HepG2 (cell line): Measurements from ENCODE around the gene KLHL36. TPM values are rescaled to one million over a fixed set of nuclear protein-coding genes. Genes with fewer than 3 reads are reported as not detected.
A peak's percentile ranks its signal among the peaks of the same experiment; 100 is the strongest.

Source experiments
- ATF5 ChIP-seq: sonication (generic); formaldehyde crosslinking; IDR thresholded peaks from 2 replicates; pipeline ENCODE4 v1.4.0; 2020; ENCODE audit warnings: mild to moderate bottlenecking, low read depth, missing genetic modification reagents
- BRCA1 ChIP-seq: sonication (generic); formaldehyde crosslinking; IDR thresholded peaks from 2 replicates; pipeline ENCODE4 v1.4.0; 2020; ENCODE audit warnings: missing genetic modification reagents
- CBX1 ChIP-seq: IDR thresholded peaks from one replicate; pipeline ENCODE4 v1.6.1; 2016; ENCODE audit warnings: antibody characterized with exemption, low read depth
- JDP2 ChIP-seq: sonication (generic); formaldehyde crosslinking; IDR thresholded peaks from 2 replicates; pipeline ENCODE4 v1.8.1; 2022; ENCODE audit warnings: missing genetic modification reagents, borderline replicate concordance
- KLF11 ChIP-seq: IDR thresholded peaks from 2 replicates; pipeline ENCODE4 v1.6.1; 2016; ENCODE audit warnings: missing compliant biosample characterization
- KLF13 ChIP-seq: sonication (generic); formaldehyde crosslinking; IDR thresholded peaks from 2 replicates; pipeline ENCODE4 v1.4.0; 2020; ENCODE audit warnings: mild to moderate bottlenecking, missing genetic modification reagents
- KLF6 ChIP-seq: IDR thresholded peaks from 2 replicates; pipeline ENCODE4 v1.8.0; 2016; ENCODE audit warnings: missing biosample characterization, missing genetic modification reagents
- NFIB ChIP-seq: sonication (generic); formaldehyde crosslinking; IDR thresholded peaks from 2 replicates; pipeline ENCODE4 v1.9.0; 2021; ENCODE audit warnings: missing genetic modification reagents, mild to moderate bottlenecking, borderline replicate concordance
- PAX8 ChIP-seq: sonication (generic); formaldehyde crosslinking; IDR thresholded peaks from 2 replicates; pipeline ENCODE4 v1.8.0; 2022; ENCODE audit warnings: mild to moderate bottlenecking, missing genetic modification reagents, borderline replicate concordance
- PRMT3 ChIP-seq: sonication (generic); formaldehyde crosslinking; IDR thresholded peaks from 2 replicates; pipeline ENCODE4 v1.8.1; 2022; ENCODE audit warnings: low read depth, mild to moderate bottlenecking, moderate library complexity, missing genetic modification reagents, borderline replicate concordance
- RARG ChIP-seq: sonication (generic); formaldehyde crosslinking; IDR thresholded peaks from 2 replicates; pipeline ENCODE4 v1.4.0; 2020; ENCODE audit warnings: low read depth, mild to moderate bottlenecking, missing genetic modification reagents
- RFX5 ChIP-seq: IDR thresholded peaks from 2 replicates; pipeline ENCODE4 v1.6.1; 2011; ENCODE audit warnings: low read depth, low read length, improper control_type of control experiment
- RXRB ChIP-seq: IDR thresholded peaks from 2 replicates; pipeline ENCODE4 v1.6.1; 2016; ENCODE audit warnings: borderline replicate concordance, missing genetic modification reagents, missing compliant biosample characterization
- SIX4 ChIP-seq: sonication (generic); formaldehyde crosslinking; IDR thresholded peaks from 2 replicates; pipeline ENCODE4 v1.4.0; 2020; ENCODE audit warnings: missing genetic modification reagents
- STAG1 ChIP-seq: sonication (generic); formaldehyde crosslinking; IDR thresholded peaks from 2 replicates; pipeline ENCODE4 v1.4.0; 2020; ENCODE audit warnings: missing genetic modification reagents
- TOPORS ChIP-seq: sonication (generic); formaldehyde crosslinking; IDR thresholded peaks from 2 replicates; pipeline ENCODE4 v1.8.0; 2023; ENCODE audit warnings: mild to moderate bottlenecking, missing genetic modification reagents
- XRCC5 ChIP-seq: fragments of 200-400 bp; formaldehyde crosslinking; optimal IDR thresholded peaks from 2 replicates; pipeline ENCODE3; 2017; ENCODE audit warnings: mild to moderate bottlenecking, low read length
- ZNF547 ChIP-seq: sonication (generic); formaldehyde crosslinking; IDR thresholded peaks from 2 replicates; pipeline ENCODE4 v1.5.1; 2020; ENCODE audit warnings: mild to moderate bottlenecking, missing genetic modification reagents
- ZNF670 ChIP-seq: sonication (generic); formaldehyde crosslinking; IDR thresholded peaks from 2 replicates; pipeline ENCODE4 v1.8.0; 2022; ENCODE audit warnings: mild to moderate bottlenecking, missing genetic modification reagents, borderline replicate concordance
- ZNF792 ChIP-seq: IDR thresholded peaks from 2 replicates; pipeline ENCODE4 v1.6.1; 2016
- ZSCAN29 ChIP-seq: sonication (generic); formaldehyde crosslinking; conservative IDR thresholded peaks from 2 replicates; pipeline ENCODE4 v1.4.0; 2020; ENCODE audit warnings: mild to moderate bottlenecking, missing genetic modification reagents
- polyA plus RNA-seq, 8 experiments: library from polyadenylated mRNA; depleted of rRNA in 3 of 8; stranded (reverse) in 7 of 8; unstranded in 1 of 8; fragments of >200 nt; fragmentation: Illumina TruSeq in 4 of 8; extraction: Trizol in 4 of 8; gene quantifications; 2 replicates each; pipeline versions ENCODE4 v1.2.1 to v1.2.3, GENCODE V29; 2011 to 2016; ENCODE audit warnings: low read depth in 4 of 8, missing spikeins in 1 of 8, mixed read lengths in 1 of 8; ENCODE audit not compliant: insufficient read depth in 1 of 8
- total RNA-seq, 5 experiments: library from RNA; depleted of rRNA; stranded (reverse); fragments of >200 nt; fragmentation: Illumina TruSeq; extraction: Trizol; gene quantifications; 2 replicates each; pipeline ENCODE4 v1.2.3, GENCODE V29; 2016; ENCODE audit warnings: low read depth in 1 of 5
- TF ChIP-seq, protein P1 (sequence below): sonication (generic); formaldehyde crosslinking; IDR thresholded peaks from 2 replicates; pipeline ENCODE4 v1.4.0; 2020; ENCODE audit warnings: mild to moderate bottlenecking, missing genetic modification reagents
- TF ChIP-seq, protein P2 (sequence below): sonication (generic); formaldehyde crosslinking; IDR thresholded peaks from 2 replicates; pipeline ENCODE4 v1.4.0; 2020; ENCODE audit warnings: missing genetic modification reagents, mild to moderate bottlenecking, borderline replicate concordance
- TF ChIP-seq, protein P3 (sequence below): sonication (generic); formaldehyde crosslinking; IDR thresholded peaks from 2 replicates; pipeline ENCODE4 v1.5.0; 2020; ENCODE audit warnings: mild to moderate bottlenecking, missing genetic modification reagents

The KLHL36 gene
- total and polyA plus RNA-seq, 2 of the 13 experiments (the other 11 are each of a cell fraction or from before 2014, with no cell fraction given) = 24.3 to 26.0 TPM

- TF ChIP-seq, protein P1, sequence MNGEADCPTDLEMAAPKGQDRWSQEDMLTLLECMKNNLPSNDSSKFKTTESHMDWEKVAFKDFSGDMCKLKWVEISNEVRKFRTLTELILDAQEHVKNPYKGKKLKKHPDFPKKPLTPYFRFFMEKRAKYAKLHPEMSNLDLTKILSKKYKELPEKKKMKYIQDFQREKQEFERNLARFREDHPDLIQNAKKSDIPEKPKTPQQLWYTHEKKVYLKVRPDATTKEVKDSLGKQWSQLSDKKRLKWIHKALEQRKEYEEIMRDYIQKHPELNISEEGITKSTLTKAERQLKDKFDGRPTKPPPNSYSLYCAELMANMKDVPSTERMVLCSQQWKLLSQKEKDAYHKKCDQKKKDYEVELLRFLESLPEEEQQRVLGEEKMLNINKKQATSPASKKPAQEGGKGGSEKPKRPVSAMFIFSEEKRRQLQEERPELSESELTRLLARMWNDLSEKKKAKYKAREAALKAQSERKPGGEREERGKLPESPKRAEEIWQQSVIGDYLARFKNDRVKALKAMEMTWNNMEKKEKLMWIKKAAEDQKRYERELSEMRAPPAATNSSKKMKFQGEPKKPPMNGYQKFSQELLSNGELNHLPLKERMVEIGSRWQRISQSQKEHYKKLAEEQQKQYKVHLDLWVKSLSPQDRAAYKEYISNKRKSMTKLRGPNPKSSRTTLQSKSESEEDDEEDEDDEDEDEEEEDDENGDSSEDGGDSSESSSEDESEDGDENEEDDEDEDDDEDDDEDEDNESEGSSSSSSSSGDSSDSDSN (CRISPR knock-in tag) = no peak
- peak; percentile 80; the same call in 1 of the 2 replicates for TF ChIP-seq PAX8
- TF ChIP-seq NFIB (CRISPR knock-in tag) = no peak
- TF ChIP-seq KLF13 (CRISPR knock-in tag) = peak; percentile 96
- TF ChIP-seq JDP2 (CRISPR knock-in tag) = no peak
- TF ChIP-seq RXRB (CRISPR knock-in tag) = no peak
- no peak; the same call in 1 of the 2 replicates for TF ChIP-seq ATF5 (CRISPR knock-in tag)
- TF ChIP-seq STAG1 = no peak
- TF ChIP-seq CBX1 = no peak
- TF ChIP-seq ZNF670 (CRISPR knock-in tag) = peak; percentile 95
- no peak for TF ChIP-seq RFX5
- no peak for TF ChIP-seq PRMT3 (CRISPR knock-in tag)
- peak; percentile 44; the same call in 1 of the 2 replicates for TF ChIP-seq ZNF547 (CRISPR knock-in tag)
- TF ChIP-seq RARG = no peak
- peak; percentile 45; the same call in 1 of the 2 replicates for TF ChIP-seq ZNF792 (CRISPR knock-in tag)
- no peak for TF ChIP-seq SIX4 (CRISPR knock-in tag)
- TF ChIP-seq TOPORS (CRISPR knock-in tag) = no peak
- TF ChIP-seq KLF6 (CRISPR knock-in tag) = 0 out of 2 replicates have a peak, but pooled peaks have one; percentile 73
- TF ChIP-seq XRCC5 = no peak
- TF ChIP-seq, protein P2, sequence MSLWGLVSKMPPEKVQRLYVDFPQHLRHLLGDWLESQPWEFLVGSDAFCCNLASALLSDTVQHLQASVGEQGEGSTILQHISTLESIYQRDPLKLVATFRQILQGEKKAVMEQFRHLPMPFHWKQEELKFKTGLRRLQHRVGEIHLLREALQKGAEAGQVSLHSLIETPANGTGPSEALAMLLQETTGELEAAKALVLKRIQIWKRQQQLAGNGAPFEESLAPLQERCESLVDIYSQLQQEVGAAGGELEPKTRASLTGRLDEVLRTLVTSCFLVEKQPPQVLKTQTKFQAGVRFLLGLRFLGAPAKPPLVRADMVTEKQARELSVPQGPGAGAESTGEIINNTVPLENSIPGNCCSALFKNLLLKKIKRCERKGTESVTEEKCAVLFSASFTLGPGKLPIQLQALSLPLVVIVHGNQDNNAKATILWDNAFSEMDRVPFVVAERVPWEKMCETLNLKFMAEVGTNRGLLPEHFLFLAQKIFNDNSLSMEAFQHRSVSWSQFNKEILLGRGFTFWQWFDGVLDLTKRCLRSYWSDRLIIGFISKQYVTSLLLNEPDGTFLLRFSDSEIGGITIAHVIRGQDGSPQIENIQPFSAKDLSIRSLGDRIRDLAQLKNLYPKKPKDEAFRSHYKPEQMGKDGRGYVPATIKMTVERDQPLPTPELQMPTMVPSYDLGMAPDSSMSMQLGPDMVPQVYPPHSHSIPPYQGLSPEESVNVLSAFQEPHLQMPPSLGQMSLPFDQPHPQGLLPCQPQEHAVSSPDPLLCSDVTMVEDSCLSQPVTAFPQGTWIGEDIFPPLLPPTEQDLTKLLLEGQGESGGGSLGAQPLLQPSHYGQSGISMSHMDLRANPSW = peak; percentile 80; the same call in 1 of the 2 replicates
- TF ChIP-seq ZSCAN29 (CRISPR knock-in tag) = peak; percentile 80
- peak; percentile 91 for TF ChIP-seq BRCA1 (CRISPR knock-in tag)
- TF ChIP-seq, protein P3, sequence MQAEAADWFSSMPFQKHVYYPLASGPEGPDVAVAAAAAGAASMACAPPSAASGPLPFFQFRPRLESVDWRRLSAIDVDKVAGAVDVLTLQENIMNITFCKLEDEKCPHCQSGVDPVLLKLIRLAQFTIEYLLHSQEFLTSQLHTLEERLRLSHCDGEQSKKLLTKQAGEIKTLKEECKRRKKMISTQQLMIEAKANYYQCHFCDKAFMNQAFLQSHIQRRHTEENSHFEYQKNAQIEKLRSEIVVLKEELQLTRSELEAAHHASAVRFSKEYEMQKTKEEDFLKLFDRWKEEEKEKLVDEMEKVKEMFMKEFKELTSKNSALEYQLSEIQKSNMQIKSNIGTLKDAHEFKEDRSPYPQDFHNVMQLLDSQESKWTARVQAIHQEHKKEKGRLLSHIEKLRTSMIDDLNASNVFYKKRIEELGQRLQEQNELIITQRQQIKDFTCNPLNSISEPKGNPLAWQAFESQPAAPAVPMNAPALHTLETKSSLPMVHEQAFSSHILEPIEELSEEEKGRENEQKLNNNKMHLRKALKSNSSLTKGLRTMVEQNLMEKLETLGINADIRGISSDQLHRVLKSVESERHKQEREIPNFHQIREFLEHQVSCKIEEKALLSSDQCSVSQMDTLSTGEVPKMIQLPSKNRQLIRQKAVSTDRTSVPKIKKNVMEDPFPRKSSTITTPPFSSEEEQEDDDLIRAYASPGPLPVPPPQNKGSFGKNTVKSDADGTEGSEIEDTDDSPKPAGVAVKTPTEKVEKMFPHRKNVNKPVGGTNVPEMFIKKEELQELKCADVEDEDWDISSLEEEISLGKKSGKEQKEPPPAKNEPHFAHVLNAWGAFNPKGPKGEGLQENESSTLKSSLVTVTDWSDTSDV (CRISPR knock-in tag) = no peak
- TF ChIP-seq KLF11 (CRISPR knock-in tag) = 0 out of 2 replicates have a peak, but pooled peaks have one; percentile 48
Measured at GRCh38 chr16:84699147-84699711, 50.9 kb downstream of the KLHL36 start (continued).
